ENCODE data around the gene NGLY1. TPM values are rescaled to one million over a fixed set of nuclear protein-coding genes. Genes with fewer than 3 reads are reported as not detected.
A peak's percentile ranks its signal among the peaks of the same experiment; 100 is the strongest.

Gene NGLY1
- total and polyA plus RNA-seq, 2 donors from 2014 or later, result 22.6 to 32.0 TPM

DNA sequence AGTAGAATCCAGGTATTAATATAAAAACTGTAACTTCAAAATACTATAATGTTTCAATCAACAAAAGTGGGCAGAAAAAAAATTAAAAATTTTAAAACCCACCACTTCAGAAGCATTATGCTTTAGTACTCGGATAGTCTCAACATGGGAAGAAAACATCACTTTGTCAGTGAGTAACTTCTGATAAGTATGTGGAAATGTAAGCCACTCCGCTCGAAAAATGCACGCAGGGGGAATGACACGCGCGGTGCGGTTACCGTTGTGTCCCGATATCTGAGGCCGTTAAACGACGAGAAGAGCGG is 656 bp downstream of the NGLY1 start:
- no peak for FAIRE-seq
- DNase-seq, result no peak
- intact Hi-C loops (cut with DNase I), result no loop called here
- Histone ChIP-seq H3K27ac (ENCODE audit: low read depth in 2 of 2, low read length in 2 of 2) (peak overlapping the region; percentile 71 to 84), H3K4me3 (ENCODE audit: low read length in 3 of 3) (peak overlapping the region; percentile 75 to 92 (median 83)), H3K36me3 (ENCODE audit: control insufficient read depth in 2 of 3, insufficient read depth in 3 of 3, low read length in 3 of 3) (peaks cover 0 to 3% (median 2%) of the 10 kb centered on the region in 3 donors), H3K9me3 (ENCODE audit: control insufficient read depth in 2 of 3, insufficient read depth in 1 of 3, low read length in 3 of 3) (no peaks in the 10 kb centered on the region), H3K27me3 (ENCODE audit: control insufficient read depth, insufficient read depth, low read length) (no peaks in the 10 kb centered on the region), H3K9ac (ENCODE audit: low read length in 3 of 3) (peak overlapping the region; percentile 8 to 80 (median 71)), H3K4me1 (ENCODE audit: control insufficient read depth in 2 of 3, insufficient read depth in 2 of 3, low read depth in 1 of 3, low read length in 3 of 3) (peaks cover 0 to 15% (median 9%) of the 10 kb centered on the region in 3 donors)
- no peak for TF ChIP-seq CTCF (IDR thresholded peaks at IDR 0.05; ENCODE audit: borderline replicate concordance, extremely low read depth, insufficient read depth)

DNA sequence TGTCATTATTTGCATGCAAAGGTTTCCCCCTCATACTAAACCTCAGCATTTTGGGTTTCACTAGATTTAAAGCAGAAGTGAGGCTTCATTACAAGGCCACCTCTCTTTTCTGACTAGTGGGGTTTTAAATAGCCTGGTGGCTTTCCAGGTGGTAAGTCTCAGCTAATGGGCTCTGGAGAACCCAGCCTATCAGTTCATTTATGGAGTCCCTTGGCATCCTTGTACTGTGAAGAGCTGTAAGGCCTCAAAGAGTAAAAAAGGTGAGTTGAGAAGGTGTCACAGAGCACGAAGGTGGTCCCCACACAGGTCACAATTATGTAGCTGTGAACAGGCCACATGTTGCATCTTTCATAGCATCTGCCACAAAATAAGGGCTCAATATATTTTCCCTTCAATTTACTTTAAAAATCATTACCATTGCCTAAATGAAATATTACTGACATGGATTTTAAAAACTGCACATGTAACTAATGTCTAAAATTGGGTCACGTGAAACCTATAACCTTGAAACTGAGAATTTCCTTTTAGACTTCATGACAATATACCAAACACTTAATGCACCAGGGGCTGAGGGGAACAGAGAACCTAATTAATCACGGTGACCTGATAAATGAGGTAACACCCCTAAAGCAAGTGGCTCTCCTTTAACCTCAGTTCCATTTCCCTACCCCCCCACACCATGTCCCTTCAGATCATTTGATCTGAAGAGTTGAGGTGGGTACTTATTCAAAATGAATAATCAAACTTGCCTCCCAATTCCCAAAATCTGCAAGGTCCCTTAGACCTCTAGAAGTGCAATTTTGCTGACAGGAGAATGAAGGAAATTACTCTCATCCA is 1.3 kb downstream of the NGLY1 start:
- TF ChIP-seq CTCF (IDR thresholded peaks at IDR 0.05; ENCODE audit: borderline replicate concordance, extremely low read depth, insufficient read depth), result no peak
- H3K4me1 ChIP-seq (ENCODE audit: control insufficient read depth in 2 of 3, insufficient read depth in 2 of 3, low read depth in 1 of 3, low read length in 3 of 3), result peaks cover 0 to 15% (median 9%) of the 10 kb centered on the region in 3 donors
- H3K27me3 ChIP-seq (ENCODE audit: control insufficient read depth, insufficient read depth, low read length), result no peaks in the 10 kb centered on the region
- no peak for DNase-seq
- no peak for FAIRE-seq
- peaks cover 0 to 5% (median 4%) of the 10 kb centered on the region in 3 donors for H3K36me3 ChIP-seq (ENCODE audit: control insufficient read depth in 2 of 3, insufficient read depth in 3 of 3, low read length in 3 of 3)
- intact Hi-C loops (cut with DNase I), result no loop called here
- H3K9ac ChIP-seq (ENCODE audit: low read length in 3 of 3), result peak overlapping the region; percentile 8 to 80 (median 71)
- no peaks in the 10 kb centered on the region for H3K9me3 ChIP-seq (ENCODE audit: control insufficient read depth in 2 of 3, insufficient read depth in 1 of 3, low read length in 3 of 3)
- no peak overlapping the region for H3K27ac ChIP-seq (ENCODE audit: low read depth in 2 of 2, low read length in 2 of 2)
- H3K4me3 ChIP-seq (ENCODE audit: low read length in 3 of 3), result peak overlapping the region; percentile 75 to 92 (median 83)

DNA sequence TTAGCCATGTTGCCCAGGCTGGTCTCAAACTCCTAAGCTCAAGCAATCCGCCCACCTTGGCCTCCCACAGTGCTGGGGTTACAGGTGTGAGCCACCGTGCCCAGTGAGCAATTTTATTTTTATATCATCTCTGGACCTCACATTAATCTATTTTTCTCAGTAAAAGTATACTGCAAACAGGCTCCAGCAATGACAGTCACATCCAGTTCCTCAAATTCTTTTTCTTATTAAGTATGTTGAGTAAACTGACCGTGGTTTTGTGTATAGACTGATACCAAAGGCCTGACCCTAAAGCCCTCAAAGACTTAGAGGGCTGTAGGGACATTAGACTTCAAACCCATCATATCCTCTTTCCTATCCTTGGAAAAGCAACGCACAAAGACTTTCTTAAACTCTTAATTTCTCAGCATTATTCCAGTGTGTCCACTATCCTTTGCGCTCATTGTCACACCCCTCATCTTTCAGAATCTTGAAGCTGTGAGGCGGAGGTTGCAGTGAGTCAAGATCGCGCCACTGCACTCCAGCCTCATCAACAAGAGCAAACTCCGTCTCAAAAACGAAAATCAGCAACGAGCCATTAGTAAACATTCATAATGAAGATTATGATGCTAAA is 2.0 kb downstream of the NGLY1 start:
- DNase-seq, result no peak
- Histone ChIP-seq H3K4me1 (ENCODE audit: control insufficient read depth in 2 of 3, insufficient read depth in 2 of 3, low read depth in 1 of 3, low read length in 3 of 3) (peaks cover 0 to 15% (median 9%) of the 10 kb centered on the region in 3 donors), H3K27ac (ENCODE audit: low read depth in 2 of 2, low read length in 2 of 2) (no peak overlapping the region), H3K36me3 (ENCODE audit: control insufficient read depth in 2 of 3, insufficient read depth in 3 of 3, low read length in 3 of 3) (peaks cover 0 to 10% (median 7%) of the 10 kb centered on the region in 3 donors), H3K27me3 (ENCODE audit: control insufficient read depth, insufficient read depth, low read length) (no peaks in the 10 kb centered on the region), H3K9me3 (ENCODE audit: control insufficient read depth in 2 of 3, insufficient read depth in 1 of 3, low read length in 3 of 3) (no peaks in the 10 kb centered on the region), H3K4me3 (ENCODE audit: low read length in 3 of 3) (peak overlapping the region in 1 of 3 donors; percentile 75), H3K9ac (ENCODE audit: low read length in 3 of 3) (no peak overlapping the region)
- FAIRE-seq, result no peak
- intact Hi-C loops (cut with DNase I), result no loop called here
- TF ChIP-seq CTCF (IDR thresholded peaks at IDR 0.05; ENCODE audit: borderline replicate concordance, extremely low read depth, insufficient read depth), result no peak
